ENCODE data around the gene PDE4B. TPM values are rescaled to one million over a fixed set of nuclear protein-coding genes. Genes with fewer than 3 reads are reported as not detected.

Gene PDE4B
- total RNA-seq, 1 donor from 2014 or later = 7.6 TPM

- Histone ChIP-seq H4K20me1 (ENCODE audit: insufficient read depth, low read length) (no peaks in the 10 kb centered on the region), H3K79me2 (ENCODE audit: insufficient read depth, low read length) (no peaks in the 10 kb centered on the region), H3K27ac (ENCODE audit: low read depth, low read length) (no peak overlapping the region), H3K27me3 (ENCODE audit: insufficient read depth, low read length) (no peaks in the 10 kb centered on the region), H3K4me3 (ENCODE audit: insufficient read depth, low read depth, low read length) (no peak overlapping the region), H3K4me2 (ENCODE audit: low read length) (no peak overlapping the region), H3K36me3 (ENCODE audit: insufficient read depth, low read length) (no peaks in the 10 kb centered on the region), H2AFZ (ENCODE audit: low read depth, low read length) (no peak overlapping the region), H3K9me3 (ENCODE audit: insufficient read depth, low read depth, low read length) (no peaks in the 10 kb centered on the region), H3K9ac (ENCODE audit: low read length) (no peak overlapping the region), H3K4me1 (ENCODE audit: insufficient read depth, low read length) (no peaks in the 10 kb centered on the region)
- Mint-ChIP-seq H3K4me3 (ENCODE audit: unreplicated experiment) (no peak overlapping the region), H3K27me3 (ENCODE audit: low read depth, unreplicated experiment) (no peaks in the 10 kb centered on the region), H3K36me3 (ENCODE audit: low read depth, unreplicated experiment) (no peaks in the 10 kb centered on the region), H3K27ac (ENCODE audit: unreplicated experiment) (no peak overlapping the region), H3K9me3 (ENCODE audit: unreplicated experiment) (peaks cover 2% of the 10 kb centered on the region), H3K4me1 (ENCODE audit: low read depth, unreplicated experiment) (peaks cover 16% of the 10 kb centered on the region)
- no peak for TF ChIP-seq EZH2 (IDR thresholded peaks at IDR 0.05; ENCODE audit: insufficient read depth, low read length)
- TF ChIP-seq, protein P1, sequence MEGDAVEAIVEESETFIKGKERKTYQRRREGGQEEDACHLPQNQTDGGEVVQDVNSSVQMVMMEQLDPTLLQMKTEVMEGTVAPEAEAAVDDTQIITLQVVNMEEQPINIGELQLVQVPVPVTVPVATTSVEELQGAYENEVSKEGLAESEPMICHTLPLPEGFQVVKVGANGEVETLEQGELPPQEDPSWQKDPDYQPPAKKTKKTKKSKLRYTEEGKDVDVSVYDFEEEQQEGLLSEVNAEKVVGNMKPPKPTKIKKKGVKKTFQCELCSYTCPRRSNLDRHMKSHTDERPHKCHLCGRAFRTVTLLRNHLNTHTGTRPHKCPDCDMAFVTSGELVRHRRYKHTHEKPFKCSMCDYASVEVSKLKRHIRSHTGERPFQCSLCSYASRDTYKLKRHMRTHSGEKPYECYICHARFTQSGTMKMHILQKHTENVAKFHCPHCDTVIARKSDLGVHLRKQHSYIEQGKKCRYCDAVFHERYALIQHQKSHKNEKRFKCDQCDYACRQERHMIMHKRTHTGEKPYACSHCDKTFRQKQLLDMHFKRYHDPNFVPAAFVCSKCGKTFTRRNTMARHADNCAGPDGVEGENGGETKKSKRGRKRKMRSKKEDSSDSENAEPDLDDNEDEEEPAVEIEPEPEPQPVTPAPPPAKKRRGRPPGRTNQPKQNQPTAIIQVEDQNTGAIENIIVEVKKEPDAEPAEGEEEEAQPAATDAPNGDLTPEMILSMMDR (IDR thresholded peaks at IDR 0.05; ENCODE audit: insufficient read depth, low read depth, low read length) = no peak
- no peak for DNase-seq (ENCODE audit: low read depth)
- FAIRE-seq = no peak
Measured at GRCh38 chr1:66175098-66175497, 382.4 kb downstream of the PDE4B start.

DNA sequence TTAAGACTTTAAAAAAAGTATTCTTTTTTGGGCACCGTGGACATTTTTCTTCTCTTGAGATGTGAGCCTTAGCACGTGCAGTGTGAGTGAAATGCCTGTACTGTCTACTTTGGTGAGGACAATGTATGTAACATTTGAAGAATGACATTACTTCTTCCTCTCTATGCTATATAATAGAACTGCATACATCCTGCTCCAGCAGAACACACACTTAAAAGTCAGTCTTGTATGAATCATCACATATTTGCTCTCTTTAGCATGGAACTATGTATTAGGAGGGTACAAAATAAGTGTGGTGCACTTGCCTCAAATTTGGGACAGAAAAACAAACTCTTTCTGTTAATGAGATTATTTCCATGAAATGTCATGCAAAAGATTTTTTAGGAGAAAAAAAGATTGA lies 382.9 kb downstream of the PDE4B start:
- no peak overlapping the region for H3K27ac ChIP-seq (ENCODE audit: low read depth, low read length)

More for the DNA sequence above, 382.9 kb downstream of the PDE4B start:
- Mint-ChIP-seq H3K36me3 (ENCODE audit: low read depth, unreplicated experiment) (no peaks in the 10 kb centered on the region), H3K27me3 (ENCODE audit: low read depth, unreplicated experiment) (no peaks in the 10 kb centered on the region), H3K4me3 (ENCODE audit: unreplicated experiment) (no peak overlapping the region), H3K9me3 (ENCODE audit: unreplicated experiment) (peaks cover 2% of the 10 kb centered on the region), H3K4me1 (ENCODE audit: low read depth, unreplicated experiment) (peaks cover 16% of the 10 kb centered on the region), H3K27ac (ENCODE audit: unreplicated experiment) (peak overlapping the region; percentile 71)
- no peak for TF ChIP-seq EZH2 (IDR thresholded peaks at IDR 0.05; ENCODE audit: insufficient read depth, low read length)
- TF ChIP-seq, protein P1 (IDR thresholded peaks at IDR 0.05; ENCODE audit: insufficient read depth, low read depth, low read length) = no peak
- no peak for FAIRE-seq
- no peak overlapping the region for H3K9ac ChIP-seq (ENCODE audit: low read length)
- H3K36me3 ChIP-seq (ENCODE audit: insufficient read depth, low read length) = no peaks in the 10 kb centered on the region
- no peaks in the 10 kb centered on the region for H4K20me1 ChIP-seq (ENCODE audit: insufficient read depth, low read length)
- H3K4me1 ChIP-seq (ENCODE audit: insufficient read depth, low read length) = no peaks in the 10 kb centered on the region
- H2AFZ ChIP-seq (ENCODE audit: low read depth, low read length) = no peak overlapping the region
- no peaks in the 10 kb centered on the region for H3K79me2 ChIP-seq (ENCODE audit: insufficient read depth, low read length)
- H3K4me2 ChIP-seq (ENCODE audit: low read length) = no peak overlapping the region
- no peaks in the 10 kb centered on the region for H3K27me3 ChIP-seq (ENCODE audit: insufficient read depth, low read length)
- no peak overlapping the region for H3K4me3 ChIP-seq (ENCODE audit: insufficient read depth, low read depth, low read length)
- no peak for DNase-seq (ENCODE audit: low read depth)
- H3K9me3 ChIP-seq (ENCODE audit: insufficient read depth, low read depth, low read length) = no peaks in the 10 kb centered on the region
